ENCODE data around the gene DYNC1H1.

GRCh38 chr14:101945171-101945570 is 19.2 kb upstream of the DYNC1H1 start:
- TF ChIP-seq POLR2A (IDR thresholded peaks at IDR 0.05) (no peak), CTCF (IDR thresholded peaks at IDR 0.05) (no peak)
